ENCODE results near the gene KTI12.

DNA sequence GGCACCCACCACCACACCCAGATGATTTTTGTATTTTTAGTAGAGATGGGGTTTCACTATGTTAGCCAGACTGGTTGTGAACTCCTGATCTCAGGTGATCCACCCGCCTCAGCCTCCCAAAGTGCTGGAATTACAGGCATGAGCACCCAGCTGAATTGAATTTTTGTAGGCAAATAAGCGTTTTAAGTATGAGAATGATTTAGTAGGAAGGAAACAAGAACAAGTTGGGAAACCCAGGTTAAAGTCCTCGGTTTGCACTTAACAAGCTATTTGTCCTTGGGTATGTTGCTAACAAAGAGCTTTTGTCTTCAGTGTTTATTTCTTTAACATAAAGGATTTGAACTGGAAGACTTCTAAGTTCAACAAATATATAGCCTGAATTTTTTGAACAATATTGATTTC, 46.4 kb upstream of the KTI12 start:
- no peak for TF ChIP-seq EZH2 (IDR thresholded peaks at IDR 0.05; ENCODE audit: insufficient read depth, poor library complexity, severe bottlenecking)
- no peak for TF ChIP-seq EZH2phosphoT487 (IDR thresholded peaks at IDR 0.05; ENCODE audit: insufficient read depth, low read depth)

Measured in GM23248 (cell line).